Suppressor macrophage treated with lipopolysaccharide for 1 hour (primary cell): ENCODE results near the gene CNTNAP5.

Experiments used
- DNase-seq, 3 donors: peaks; one replicate each; pipeline ENCODE4 v3.0.0-alpha.2; 2020 to 2022

The CNTNAP5 gene

DNA sequence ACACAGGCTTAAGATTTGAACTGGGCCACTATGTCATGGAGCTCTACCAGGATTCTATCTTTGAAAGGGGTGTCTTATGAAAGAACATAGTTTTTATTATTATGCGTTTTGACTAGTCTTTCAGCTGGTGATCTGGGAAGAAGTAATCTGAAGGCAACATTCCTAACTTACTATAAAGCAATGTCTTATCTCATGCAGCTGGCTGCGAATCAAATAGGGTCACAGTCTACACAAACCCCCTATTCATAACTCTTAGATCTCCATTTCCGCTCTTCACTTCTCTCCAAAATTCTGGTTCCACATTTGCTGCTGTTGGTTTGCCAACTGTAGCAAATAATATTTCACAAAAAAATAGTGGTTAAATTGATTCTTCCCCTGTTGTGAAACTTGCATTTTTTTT, 813.3 kb downstream of the CNTNAP5 start:
- no peak for DNase-seq

DNA sequence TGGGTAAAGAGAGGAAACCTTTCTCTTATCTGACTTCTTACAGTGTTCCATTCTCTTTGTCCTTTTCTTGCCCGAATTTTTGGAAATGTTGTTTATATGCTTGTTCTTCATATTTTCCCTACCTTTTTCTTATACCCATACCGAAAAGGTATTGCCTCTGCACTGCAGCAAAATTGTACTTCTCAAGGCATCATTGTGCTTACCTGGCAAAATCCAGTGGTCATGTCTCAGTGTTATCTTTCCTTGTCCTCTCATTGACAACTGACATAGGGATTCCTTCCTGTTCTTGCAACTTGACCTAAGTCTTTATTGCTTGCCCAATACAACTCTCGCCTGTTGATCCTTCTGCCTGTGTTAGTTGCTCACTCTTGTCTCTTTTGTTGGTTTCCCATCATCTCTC, 842.2 kb downstream of the CNTNAP5 start:
- DNase-seq, result no peak

DNA sequence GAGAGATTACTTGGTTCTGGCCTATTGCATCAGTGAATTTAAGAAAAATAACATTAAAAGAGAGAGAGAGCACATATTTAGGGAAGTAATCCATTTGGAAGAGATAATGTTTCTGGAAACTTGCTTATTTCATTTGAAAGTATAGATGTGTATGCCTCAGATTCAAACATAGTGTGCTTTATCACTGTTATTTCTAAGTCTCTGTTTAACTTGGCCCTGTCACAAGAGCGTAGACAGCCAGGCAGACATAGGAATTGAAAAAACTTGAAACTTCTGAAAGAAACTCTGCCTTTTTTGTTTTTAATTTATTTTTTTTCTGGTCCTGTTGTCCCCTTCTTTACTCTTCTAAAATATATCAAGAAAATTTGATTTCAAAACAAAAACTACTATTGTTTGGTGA, 849.1 kb downstream of the CNTNAP5 start:
- DNase-seq, result no peak

DNA sequence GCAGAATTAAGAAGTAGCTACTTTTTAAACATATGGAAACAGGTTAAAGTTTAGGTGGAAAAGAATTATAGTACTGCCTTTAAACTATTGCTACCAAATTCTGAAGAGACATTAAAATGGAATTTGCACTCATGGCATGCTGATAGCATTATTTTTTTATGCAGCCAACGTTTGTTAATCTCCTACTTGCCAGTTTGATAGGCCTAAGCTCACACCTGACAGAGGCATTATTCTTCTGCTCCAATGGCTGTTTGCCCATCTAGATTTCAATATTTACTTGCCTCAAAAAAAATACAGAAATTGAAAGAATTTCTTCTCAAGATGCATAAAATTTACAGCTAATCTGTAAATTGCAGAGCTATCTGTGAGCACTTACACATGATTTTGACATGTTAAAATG, 849.6 kb downstream of the CNTNAP5 start:
- DNase-seq, result no peak

DNA sequence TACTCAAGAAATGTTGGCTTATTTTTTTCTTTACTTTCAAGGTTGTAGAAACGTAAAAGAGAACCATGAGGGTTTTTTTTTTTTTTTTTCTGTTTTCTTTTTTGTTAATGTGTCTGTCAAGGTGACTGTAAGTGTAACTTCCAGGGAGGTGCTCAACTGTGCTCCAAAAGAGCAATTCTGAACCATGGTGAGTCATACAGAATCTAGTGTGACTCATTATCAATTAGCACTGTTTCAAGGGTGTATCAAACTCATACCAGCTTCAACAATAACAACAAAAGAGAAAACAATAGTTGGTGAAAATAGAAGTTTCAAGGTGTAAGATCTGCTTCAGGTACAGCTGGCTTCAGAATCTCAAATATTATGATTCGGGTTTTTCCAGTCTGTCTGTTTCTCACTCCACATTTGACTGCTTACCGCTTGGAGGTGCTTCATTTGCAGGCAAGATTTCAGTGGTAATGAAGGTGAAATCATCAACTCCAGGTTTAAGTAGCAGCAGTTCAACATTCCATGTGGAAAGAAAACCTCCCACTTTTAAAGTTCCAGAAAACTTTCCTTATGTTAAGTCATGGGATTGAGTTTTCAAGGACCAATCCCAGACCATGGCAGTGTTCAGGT, 850.6 kb downstream of the CNTNAP5 start:
- DNase-seq, result no peak

GRCh38 chr2:124877141-124877577, 852.1 kb downstream of the CNTNAP5 start:
- DNase-seq, result no peak

- DNase-seq, result no peak
These were observed 854.6 kb downstream of the CNTNAP5 start for GRCh38 chr2:124879640-124880039.

GRCh38 chr2:124880995-124881394, 855.9 kb downstream of the CNTNAP5 start:
- DNase-seq, result no peak

GRCh38 chr2:124882423-124882822, 857.3 kb downstream of the CNTNAP5 start:
- DNase-seq, result no peak

- no peak for DNase-seq
These were observed 858.5 kb downstream of the CNTNAP5 start for GRCh38 chr2:124883595-124883994.

- no peak for DNase-seq
These were observed 859.2 kb downstream of the CNTNAP5 start for GRCh38 chr2:124884315-124884714.

- DNase-seq, result no peak
These were observed 861.1 kb downstream of the CNTNAP5 start for GRCh38 chr2:124886216-124886615.

DNA sequence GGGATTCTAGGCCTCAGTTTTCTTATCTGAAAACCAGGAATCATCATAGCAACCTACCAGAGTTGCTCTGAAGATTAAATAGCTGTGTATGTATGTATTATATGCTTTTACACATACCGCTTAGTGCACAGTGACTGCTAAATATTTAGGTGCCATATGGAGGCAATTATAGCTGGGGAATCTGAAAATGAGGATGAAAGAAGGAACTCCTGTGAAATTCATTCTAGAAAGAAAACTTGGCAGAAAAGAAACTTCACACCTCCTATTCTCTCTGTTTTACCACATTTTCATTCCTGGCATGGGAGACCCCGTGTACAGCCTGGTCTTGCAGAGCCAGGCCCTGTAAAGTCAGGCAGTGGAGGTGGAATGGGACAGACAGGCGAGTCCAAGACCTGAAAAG, 862.4 kb downstream of the CNTNAP5 start:
- DNase-seq, result no peak

DNA sequence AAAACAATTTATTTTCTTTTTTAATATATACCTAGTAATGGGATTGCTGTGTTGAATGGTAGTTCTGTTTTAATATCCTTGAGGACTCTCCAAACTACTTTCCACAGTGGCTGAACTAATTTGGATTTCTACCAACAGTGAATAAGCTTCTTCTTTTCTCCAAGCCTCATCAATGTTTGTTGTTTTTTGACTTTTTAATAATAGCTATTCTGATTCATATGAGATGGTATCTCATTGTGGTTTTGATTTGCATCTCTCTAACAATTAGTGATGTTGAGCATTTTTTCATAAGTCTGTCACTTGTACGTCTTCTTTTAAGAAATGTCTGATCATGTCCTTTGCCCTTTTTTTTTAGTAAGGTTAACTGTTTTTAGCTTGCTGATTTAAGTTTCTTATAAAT, 863.3 kb downstream of the CNTNAP5 start:
- DNase-seq, result no peak

GRCh38 chr2:124894199-124894598, 869.1 kb downstream of the CNTNAP5 start:
- DNase-seq, result no peak

GRCh38 chr2:124898827-124899226, 873.7 kb downstream of the CNTNAP5 start:
- DNase-seq, result no peak

GRCh38 chr2:124908411-124908810, 883.3 kb downstream of the CNTNAP5 start:
- no peak for DNase-seq

GRCh38 chr2:124911560-124911959, 886.5 kb downstream of the CNTNAP5 start:
- no peak for DNase-seq

GRCh38 chr2:124913868-124914267, 888.8 kb downstream of the CNTNAP5 start:
- no peak for DNase-seq

- DNase-seq, result no peak
These were observed 890.5 kb downstream of the CNTNAP5 start for GRCh38 chr2:124915567-124915966.

GRCh38 chr2:124919296-124919695, 894.2 kb downstream of the CNTNAP5 start:
- DNase-seq, result no peak

- DNase-seq, result no peak
These were observed 895.4 kb downstream of the CNTNAP5 start for GRCh38 chr2:124920448-124920847.

- no peak for DNase-seq
These were observed 896.1 kb downstream of the CNTNAP5 start for GRCh38 chr2:124921191-124921590.

DNA sequence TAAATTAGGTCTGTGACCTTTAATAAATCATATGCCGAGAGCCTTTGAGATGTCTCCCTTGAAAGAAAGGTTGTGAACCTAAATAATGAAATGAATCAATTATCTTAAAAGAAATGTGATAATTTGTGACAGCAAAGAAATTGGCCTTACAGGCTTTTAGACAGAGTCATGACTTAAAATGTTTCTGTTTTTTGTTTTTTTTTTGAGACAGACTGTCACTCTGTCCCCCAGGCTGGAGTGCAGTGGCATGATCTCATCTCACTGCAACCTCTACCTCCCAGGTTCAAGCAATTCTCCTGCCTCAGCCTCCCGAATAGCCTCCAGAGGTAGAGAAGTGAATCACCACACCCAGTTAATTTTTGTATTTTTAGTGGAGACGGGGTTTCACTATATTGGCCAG, 898.0 kb downstream of the CNTNAP5 start:
- no peak for DNase-seq

- no peak for DNase-seq
These were observed 908.8 kb downstream of the CNTNAP5 start for GRCh38 chr2:124933883-124934282.

DNA sequence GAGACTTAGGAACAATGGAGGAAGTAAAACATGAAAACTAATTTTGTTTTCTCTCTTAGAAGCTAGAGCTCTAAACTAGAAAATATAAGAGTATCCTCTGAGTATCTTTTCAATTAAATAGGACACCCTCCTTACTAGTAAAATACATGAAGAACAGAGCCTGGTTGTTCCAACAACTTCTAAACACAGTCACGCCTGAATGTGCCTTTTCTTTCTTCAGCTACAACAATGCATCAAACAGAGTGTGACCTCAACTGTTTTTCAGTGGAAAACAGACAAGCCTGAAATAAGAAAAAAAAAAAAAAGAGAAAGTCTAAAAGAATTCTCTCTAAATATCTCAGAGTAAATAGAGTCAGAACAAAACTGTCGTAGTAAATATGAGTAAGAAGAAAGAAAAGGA, 928.8 kb downstream of the CNTNAP5 start:
- no peak for DNase-seq
